Measurements from ENCODE around the gene WDR45.

DNA sequence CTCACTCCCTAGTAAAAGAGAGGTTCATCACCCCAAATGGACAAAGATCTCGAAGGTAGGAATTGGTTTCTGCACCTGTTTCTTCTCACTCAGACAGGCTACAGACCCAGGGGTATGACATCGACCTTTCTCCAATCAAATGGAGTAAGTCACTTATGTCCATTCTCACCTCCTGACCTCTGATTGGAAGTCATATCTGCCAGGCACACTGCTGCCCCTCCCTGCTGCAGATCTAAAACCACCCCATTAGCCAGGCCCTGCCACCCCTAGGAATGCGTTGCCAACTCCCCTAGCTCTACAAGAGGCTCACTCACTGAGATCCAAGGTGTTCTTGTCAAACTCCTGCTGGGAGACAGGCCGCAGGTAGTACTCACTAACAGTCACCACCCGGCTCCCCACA lies 37.0 kb upstream of the WDR45 start:
- TF ChIP-seq, protein P1, sequence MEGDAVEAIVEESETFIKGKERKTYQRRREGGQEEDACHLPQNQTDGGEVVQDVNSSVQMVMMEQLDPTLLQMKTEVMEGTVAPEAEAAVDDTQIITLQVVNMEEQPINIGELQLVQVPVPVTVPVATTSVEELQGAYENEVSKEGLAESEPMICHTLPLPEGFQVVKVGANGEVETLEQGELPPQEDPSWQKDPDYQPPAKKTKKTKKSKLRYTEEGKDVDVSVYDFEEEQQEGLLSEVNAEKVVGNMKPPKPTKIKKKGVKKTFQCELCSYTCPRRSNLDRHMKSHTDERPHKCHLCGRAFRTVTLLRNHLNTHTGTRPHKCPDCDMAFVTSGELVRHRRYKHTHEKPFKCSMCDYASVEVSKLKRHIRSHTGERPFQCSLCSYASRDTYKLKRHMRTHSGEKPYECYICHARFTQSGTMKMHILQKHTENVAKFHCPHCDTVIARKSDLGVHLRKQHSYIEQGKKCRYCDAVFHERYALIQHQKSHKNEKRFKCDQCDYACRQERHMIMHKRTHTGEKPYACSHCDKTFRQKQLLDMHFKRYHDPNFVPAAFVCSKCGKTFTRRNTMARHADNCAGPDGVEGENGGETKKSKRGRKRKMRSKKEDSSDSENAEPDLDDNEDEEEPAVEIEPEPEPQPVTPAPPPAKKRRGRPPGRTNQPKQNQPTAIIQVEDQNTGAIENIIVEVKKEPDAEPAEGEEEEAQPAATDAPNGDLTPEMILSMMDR (IDR thresholded peaks at IDR 0.05) = no peak
- no peak for TF ChIP-seq EP300 (IDR thresholded peaks at IDR 0.05)
